Endothelial cell of hepatic sinusoid (primary cell): ENCODE measurements around the gene SLC35F6.

Source experiments
- in situ Hi-C: cut with HindIII; loops from 2 replicates; pipeline ENCODE4 v1.10.0; 2017; ENCODE audit warnings: low sequenced_read_pairs

The SLC35F6 gene

DNA sequence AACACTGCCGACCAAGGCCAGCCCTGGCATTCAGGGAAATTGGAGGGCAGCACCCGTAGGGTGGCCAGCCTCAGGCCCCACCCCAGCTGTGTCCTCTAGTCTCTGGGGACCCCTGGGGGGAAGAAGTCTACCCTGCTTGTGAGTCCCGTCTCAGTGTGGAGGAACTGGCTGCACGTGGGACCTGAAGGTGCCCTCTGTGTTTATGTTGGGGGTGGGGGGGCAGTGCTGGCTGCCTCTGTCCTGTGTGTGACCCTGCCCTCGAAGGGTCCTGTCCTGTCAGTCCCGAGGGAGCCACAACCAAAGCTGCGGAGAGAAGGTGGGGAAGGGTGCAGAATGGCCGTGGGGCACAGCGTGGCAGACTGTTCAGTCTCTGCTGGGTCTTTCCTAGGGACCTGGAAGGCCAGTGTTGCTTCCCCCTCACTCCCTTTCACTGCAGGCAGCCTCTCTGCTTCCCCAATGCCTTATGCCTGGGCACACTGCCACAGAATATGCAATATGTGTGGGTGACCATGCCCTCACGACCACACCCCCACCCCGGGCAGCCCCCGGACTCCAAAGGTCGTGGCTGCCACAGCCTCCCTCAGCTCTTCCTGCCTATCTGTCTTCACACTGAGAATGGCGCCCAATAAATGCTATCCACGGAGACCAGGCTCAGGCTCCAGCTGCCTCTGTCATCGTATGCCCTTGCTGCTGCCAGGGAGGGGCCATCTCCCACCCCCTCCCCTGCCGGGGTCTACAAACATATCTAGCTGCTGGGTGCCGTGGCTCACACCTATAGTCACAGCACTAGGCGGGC, 33.3 kb upstream of the SLC35F6 start:
- in situ Hi-C loops = no loop called here

DNA sequence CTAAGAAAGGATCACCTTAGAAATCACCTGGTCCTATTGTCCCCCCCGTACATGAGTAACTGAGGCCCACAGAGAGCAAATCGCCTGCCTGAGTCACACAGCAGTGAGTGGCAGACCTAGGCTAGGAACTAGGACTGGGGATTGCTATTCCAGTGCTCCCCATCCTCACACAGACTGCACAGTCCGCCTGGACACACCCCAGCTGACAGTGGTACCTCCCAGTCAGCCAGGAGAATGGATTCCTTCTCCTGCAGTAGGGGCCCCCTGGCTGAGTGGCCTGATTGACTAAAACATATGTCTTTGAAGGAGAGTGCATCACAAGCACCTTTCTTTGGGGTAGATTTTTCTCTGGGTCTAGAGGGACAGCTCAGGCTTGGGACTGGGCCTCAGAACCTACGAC, 32.4 kb upstream of the SLC35F6 start:
- in situ Hi-C loops = no loop called here

DNA sequence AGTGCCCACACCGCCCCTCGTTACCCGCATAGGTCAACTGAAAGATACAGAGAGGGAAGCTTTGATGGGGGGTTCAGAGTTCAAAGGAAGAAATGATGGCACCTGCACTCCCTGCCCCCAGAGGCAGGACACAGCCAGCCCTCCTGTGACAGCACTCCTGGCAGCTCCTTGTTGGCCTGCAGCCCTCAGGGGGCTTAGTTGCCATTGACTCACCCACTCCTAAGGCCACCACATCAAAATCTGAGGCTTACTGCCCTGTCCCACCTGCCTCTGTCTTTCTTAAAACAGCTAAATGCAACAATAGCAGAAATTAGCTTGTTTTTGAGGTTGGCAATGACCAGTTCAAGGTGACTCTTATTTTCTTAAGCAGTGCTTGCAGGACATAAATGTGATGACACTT, 31.6 kb upstream of the SLC35F6 start:
- in situ Hi-C loops = no loop called here

DNA sequence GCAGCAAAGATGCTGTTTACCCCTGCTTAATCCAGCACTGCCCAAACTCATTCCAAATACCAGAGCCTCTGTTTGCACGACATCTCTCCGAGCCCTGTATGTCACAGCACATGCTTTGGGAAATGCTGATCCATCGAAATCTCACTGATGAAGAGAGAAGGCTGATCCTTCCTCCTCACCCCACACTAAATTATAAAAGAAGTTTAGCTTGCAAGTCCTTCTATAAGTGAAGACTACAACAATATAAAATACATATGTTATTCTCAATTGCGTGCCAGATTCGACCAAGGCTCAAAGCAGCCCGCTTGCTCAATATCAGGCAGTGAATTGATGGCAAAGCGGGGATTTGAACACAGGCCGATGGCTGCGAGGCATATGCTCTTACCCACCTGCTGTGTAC, 30.7 kb upstream of the SLC35F6 start:
- in situ Hi-C loops = no loop called here

DNA sequence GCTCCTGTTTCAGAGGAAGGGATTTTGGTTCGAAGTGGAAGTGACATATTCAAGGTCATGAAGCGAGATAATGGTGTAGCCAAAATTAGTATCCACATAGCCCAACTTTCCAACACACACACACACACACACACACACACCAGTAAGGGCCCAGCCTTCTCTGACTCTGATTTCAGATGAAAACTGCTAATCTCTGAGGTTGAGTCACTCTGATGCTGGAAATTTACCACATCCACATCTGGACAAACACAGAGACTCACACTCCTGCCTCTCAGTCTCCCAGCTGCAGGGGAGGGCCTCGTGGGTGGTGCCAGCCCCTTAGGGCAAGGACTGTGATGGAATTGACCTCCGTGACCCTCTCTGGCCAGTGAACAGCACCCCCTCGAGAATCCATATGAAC, 29.0 kb upstream of the SLC35F6 start:
- in situ Hi-C loops = loop anchor here (5.0 kb wide), 1 partner anchor 53 kb away; no protein-coding TSS in a partner anchor

DNA sequence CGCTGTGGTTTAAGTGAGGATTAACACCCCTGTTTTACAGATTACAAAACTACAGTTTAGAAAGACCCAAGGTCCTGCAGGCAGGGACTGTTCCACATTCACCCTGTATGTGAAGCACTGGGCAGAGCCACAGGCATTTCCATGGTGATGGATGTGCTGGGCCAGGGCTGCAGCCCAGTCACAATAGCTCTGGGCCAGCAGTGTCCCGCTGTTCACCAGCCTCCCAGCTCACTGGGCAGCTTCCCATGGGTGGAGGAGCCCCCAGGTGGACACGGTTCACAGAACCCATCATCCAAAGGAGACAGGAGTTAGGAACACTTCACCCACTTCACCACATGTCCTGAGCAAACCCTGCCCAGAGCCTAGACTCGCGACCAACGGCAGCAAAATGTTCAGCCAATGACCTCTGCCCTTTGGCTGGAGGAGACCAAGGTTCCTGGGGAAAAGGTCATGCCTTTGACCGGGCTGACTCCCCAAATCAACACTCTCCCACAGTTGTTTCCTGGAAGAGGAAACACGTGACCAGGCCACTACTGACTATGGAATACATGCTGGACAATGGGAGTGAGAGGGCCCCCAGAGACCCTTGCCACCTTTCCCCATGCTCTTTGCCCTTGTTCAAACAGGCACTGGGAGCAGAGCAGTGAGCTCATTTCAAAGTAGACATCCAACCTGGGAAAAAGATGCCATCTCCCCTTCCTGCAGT, 28.0 kb upstream of the SLC35F6 start:
- in situ Hi-C loops = loop anchor here (5.0 kb wide), 1 partner anchor 54 kb away; no protein-coding TSS in a partner anchor

DNA sequence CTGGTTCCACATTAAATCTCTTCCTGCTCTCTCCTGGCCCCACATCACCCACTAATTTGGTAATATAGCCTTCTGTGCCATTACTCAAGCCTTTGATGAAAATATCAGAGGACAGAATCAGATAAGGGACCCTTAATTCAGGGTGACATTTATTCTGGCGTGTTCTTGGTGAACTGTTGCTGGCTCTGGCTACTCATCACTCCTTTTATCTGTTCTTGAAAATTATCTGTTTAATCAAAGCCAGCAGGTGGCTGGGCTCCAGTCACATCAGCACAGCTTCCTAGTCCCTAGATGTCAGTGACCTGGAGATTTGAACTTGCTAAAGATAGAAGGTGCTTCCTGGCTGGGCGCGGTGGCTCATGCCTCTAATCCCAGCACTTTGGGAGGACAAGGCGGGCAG, 26.9 kb upstream of the SLC35F6 start:
- in situ Hi-C loops = loop anchor here (5.0 kb wide), 1 partner anchor 55 kb away; no protein-coding TSS in a partner anchor

DNA sequence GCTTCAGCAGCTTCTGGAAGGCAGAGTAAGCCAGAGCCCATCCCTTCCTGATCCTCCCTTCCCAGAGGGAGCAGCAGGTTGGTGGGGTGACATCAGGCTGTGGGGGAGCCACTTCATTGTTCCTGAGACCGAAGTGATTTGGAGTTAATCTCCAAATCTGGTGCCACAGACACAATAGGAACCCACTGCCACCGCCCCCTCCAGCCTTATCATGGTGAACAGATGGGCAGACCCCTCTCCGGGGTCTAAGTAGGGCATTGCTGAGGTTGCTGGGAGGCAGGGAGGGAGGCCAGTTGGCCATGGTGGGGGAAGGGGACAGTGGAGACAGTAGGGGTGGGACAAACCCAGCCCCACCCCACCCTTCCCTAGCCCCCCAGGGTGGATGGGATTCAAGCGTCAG, 25.6 kb upstream of the SLC35F6 start:
- in situ Hi-C loops = loop anchor here (5.0 kb wide), 1 partner anchor 56 kb away; no protein-coding TSS in a partner anchor

DNA sequence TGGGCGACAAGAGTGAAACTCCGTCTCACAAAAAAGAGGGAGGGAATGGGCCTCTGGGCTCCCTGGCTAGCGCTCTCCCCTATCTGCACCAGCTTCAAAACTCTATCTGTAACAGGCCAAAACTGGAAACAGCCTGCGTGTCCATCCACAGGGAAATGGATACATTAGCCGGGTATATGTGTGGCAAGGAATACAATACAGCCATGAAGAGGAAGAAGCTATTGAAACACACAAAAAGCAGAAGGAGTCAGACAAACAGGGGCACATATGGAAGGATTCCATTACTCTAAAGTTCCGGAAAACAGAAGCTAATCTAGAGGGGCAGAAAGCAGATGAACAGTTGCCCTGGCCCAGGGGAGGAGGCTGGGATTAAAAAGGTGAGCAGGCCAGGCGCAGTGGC, 24.6 kb upstream of the SLC35F6 start:
- in situ Hi-C loops = loop anchor here (5.0 kb wide), 1 partner anchor 57 kb away; no protein-coding TSS in a partner anchor

DNA sequence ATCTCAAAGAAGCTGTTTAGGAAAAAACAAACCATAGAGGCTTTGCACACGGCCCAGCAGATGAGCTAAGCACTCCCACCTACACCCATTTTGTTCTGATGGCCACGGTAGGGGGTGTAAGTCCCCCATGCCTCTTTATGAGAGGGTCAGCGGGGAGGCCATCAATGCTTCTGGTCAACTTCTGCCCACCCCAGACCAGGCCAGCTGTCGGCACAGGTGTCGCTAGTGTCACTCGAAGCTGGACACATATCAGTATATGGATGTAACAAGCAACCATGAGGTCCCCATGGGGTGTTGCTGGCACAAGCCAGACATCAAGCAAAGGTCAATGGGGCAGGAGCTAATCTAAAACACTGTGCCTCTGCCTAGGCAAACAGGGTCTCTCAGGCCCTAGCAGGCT, 23.7 kb upstream of the SLC35F6 start:
- in situ Hi-C loops = no loop called here

DNA sequence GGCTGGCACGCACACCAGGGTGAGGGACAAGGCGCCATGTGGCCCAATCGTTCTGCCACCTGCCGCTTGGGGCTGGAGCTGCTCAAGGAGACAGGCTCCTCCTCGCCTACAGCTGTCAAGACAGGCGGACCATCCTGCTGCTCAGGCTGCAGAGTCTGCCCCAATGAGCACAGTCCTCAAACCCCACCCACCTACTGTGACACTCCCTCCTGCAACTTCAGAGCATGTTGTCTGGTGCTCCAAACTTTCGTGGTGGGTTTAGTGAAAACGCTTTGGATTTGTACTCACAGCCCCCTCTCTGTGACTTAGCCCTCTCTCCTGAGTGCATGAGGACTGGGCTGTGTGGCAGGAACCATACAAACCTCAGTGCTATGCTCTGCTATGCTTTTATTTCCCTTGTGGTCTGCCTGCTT, 23.2 kb upstream of the SLC35F6 start:
- in situ Hi-C loops = no loop called here

DNA sequence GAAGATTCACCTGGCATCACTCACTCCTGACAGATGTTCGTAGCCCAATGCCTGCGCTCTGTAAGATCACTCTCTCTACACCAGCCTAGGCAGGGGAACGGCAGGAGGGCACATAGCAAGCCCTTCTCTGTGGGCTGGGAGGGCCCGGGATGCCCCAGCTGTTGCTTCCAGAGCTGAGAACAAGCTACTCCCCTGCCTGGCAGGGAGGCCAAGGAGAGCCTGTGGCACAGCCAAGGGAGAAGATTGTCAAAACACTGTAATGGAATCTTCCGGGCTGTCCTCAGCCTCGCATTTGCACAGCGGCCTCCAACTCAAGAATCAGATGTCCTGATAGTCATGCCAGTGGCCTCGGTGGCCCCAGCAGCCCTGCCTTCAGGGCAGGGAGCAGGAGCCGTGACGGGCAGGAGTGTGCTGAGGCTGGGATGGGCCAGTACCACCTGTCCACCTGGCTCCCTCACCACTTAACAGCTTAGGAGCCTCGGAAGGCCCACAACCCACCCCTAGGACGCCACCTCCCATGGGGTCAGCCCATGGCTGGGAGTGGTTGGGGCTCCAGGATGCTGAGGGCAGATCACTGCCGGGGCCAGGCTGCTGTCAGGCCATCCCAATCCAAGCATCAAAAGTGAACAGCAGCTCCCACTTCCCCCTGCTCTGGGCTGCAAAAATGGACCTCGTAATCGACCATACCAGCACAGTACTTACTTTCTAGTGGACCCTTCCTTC, 21.9 kb upstream of the SLC35F6 start:
- in situ Hi-C loops = no loop called here

DNA sequence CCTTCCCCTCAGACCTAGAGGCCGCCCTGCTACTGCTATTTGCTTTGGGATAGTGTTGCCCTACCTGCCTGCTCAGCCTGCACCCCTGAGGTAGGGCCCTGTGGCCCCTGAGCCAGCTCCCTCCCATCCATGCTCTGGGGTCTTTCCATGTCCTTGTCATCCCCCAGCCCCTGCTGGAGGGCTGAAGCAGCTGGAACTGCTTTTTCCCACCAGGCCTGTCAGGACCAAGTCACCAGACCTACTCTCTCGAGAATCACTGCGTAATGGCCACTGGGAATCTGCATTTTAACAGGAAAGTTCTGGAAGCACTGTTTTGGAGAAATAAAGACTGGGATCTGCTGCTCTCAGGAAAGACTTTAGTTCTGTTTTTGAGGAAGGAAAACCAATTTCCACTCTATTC, 20.2 kb upstream of the SLC35F6 start:
- in situ Hi-C loops = no loop called here

DNA sequence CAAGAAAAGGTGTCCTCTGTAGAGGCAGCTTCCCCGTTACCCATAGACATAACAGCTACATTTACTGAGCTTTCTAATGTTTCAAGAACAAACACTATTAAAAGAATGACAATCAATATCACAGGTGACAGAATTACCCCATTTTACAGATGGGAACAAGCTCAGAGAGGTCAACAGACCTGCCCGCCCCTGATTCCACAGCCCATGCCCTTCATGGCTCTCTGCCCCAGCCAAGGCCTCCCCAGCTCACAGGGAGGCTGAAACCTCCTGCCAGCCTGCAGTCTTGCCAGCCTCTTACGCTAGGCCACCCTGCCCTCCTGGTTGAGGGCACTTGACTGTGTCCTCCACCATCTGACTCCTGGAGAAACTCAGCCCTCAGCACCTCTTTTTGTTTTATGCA, 19.1 kb upstream of the SLC35F6 start:
- in situ Hi-C loops = no loop called here

DNA sequence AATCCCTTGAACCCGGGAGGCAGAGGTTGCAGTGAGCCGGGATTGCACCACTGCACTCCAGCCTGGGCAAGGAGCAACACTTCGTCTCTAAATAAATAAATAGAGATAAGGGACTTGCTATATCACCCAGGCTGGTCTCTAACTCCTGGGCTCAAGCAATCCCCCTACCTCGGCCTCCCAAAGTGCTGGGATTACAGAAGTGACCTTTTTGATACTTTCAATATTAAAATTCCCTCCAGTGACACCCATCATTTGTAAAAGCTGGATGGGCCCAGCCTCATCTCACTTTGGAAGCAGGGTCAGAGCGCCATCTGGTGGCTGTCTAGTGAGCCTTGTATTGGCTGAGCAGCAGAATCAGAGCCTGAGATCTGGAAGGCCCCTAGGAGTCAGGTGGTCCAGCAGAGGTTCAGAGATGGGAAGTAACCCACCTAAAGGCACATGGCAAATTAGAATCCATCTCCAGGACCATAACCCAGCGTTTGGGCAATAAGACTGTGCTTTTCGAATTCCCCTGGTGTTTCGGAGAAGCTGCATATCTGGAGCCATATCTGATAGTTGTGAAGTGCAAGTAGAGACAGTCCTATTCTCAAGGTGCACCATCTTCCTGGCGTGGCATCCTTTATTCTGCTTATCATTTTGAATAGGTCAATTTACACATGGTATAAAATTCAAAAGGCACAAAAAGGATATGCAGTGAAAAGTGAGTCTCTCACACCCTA, 18.3 kb upstream of the SLC35F6 start:
- in situ Hi-C loops = no loop called here

DNA sequence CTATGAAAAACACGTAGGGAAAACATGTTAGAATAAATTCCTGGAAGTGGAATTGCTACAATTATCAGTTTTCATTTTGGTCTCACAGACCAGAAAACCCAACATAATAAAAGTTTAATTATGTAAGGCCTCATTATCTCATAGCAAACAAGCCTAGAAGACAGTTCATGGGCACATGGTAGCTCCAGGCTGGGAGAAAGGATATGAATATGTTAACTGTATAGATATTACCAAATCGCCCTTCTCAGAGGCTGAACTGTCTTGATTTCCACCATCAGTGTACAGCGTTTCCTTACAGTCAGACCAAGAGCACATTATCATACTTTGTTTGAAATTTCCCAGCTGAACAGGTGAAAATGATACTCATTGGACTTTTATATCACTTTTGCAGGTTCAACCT, 17.1 kb upstream of the SLC35F6 start:
- in situ Hi-C loops = no loop called here

DNA sequence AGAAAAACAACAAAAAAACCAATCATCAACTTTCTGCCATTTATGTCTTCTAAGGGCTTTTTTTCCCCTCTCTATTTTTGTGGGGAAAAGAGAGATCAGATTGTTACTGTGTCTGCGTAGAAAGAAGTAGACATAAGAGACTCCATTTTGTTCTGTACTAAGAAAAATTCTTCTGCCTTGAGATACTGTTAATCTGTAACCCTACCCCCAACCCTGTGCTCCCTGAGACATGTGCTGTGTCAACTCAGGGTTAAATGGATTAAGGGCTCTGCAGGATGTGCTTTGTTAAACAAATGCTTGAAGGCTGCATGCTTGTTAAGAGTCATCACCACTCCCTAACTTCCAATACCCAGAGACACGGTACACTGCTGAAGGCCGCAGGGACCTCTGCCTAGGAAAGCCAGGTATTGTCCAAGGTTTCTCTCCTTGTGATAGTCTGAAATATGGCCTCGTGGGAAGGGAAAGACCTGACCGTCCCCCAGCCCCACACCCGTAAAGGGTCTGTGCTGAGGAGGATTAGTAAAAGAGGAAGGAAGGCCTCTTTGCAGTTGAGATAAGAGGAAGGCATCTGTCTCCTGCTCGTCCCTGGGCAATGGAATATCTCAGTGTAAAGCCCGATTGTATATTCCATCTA, 14.2 kb upstream of the SLC35F6 start:
- in situ Hi-C loops = loop anchor here (10.0 kb wide), 1 partner anchor 155 kb away; no protein-coding TSS in a partner anchor

DNA sequence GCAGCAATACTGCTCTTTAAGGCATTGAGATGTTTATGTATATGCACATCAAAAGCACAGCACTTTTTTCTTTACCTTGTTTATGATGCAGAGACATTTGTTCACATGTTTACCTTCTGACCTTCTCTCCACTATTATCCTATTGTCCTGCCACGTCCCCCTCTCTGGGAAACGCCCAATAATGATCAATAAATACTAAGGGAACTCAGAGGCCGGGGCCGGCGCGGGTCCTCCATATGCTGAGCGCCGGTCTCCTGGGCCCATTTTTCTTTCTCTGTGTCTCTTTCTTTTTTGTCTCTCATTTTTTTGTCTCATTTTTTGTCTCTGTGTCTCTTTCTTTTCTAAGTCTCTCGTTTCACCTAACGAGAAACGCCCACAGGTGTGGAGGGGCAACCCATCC, 13.6 kb upstream of the SLC35F6 start:
- in situ Hi-C loops = loop anchor here (10.0 kb wide), 1 partner anchor 156 kb away; no protein-coding TSS in a partner anchor

DNA sequence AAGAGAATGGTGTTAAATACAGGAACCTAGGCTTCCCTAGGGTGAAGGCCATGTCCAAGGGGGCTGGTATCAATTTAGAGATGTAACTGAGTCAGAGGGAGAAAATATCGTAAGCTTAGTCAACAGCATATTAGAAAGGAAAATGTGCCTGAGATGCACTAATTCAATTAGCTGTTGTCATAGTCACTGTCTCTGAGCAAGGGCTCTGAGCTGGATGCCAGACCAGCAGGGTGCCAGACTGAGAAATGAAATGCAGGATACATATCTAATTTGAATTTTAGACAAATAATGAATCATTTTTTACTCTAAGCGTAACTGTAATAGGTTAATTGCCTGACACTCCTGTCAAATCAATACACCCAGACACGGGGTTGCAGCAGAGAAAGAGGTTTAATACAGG, 11.4 kb upstream of the SLC35F6 start:
- in situ Hi-C loops = loop anchor here (10.0 kb wide), 1 partner anchor 158 kb away; no protein-coding TSS in a partner anchor

DNA sequence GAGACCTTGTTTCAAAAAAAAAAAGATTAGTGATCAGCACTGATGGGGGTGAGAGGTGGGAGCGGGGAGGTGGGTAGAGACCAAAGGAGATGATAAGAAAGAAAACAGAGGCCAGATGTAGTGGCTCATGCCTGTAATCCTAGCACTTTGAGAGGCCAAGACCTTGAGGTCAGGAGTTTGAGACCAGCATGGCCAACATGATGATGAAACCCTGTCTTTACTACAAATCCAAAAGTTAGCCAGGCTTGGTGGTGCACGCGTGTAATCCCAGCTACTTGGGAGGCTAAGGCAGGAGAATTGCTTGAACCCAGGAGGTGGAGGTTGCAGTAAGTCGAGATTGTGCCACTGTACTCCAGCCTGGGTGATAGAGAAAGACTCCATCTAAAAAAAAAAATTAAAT, 9.5 kb upstream of the SLC35F6 start:
- in situ Hi-C loops = loop anchor here (10.0 kb wide), 1 partner anchor 160 kb away; no protein-coding TSS in a partner anchor
